Common myeloid progenitor, CD34-positive (primary cell): ENCODE results near the gene PSMG4.

Experiments
- CTCF ChIA-PET: fragments of 350-600 bp; sonication (Branson Sonifier 250); formaldehyde crosslinking; loops from one replicate; lab custom pipeline; 2021; ENCODE audit warnings: antibody characterized with exemption; lab: Charles Lee
- POLR2A ChIA-PET: fragments of 350-600 bp; sonication (Branson Sonifier 250); formaldehyde crosslinking; loops from one replicate; lab custom pipeline; 2021; ENCODE audit warnings: antibody characterized with exemption; lab: Charles Lee
- DNase-seq, 3 donors: peaks; one replicate each; pipeline versions ENCODE4 v3.0.0 to v3.0.0-alpha.2; 2013
- H3K27ac ChIP-seq, 2 experiments: 1 replicate in 1 of 2; 2 replicates in 1 of 2; pipeline ENCODE4 v1.7.0; 2013; ENCODE audit warnings: inconsistent platforms in 2 of 2, low read length in 2 of 2, mild to moderate bottlenecking in 2 of 2, low read depth in 1 of 2, moderate library complexity in 1 of 2; ENCODE audit not compliant: severe bottlenecking in 2 of 2, insufficient read depth in 1 of 2, poor library complexity in 1 of 2
- H3K27me3 ChIP-seq, 5 experiments: replicated peaks in 2 of 5; 1 replicate in 3 of 5; 2 replicates in 2 of 5; pipeline versions ENCODE4 v1.6.1 to v1.7.0; 2013; ENCODE audit warnings: low read length in 4 of 5, mild to moderate bottlenecking in 2 of 5, moderate library complexity in 2 of 5, inconsistent platforms in 1 of 5; ENCODE audit not compliant: insufficient read depth in 5 of 5, control insufficient read depth in 4 of 5
- H3K36me3 ChIP-seq, 4 experiments: 1 replicate in 2 of 4; 2 replicates in 2 of 4; pipeline versions ENCODE4 v1.6.1 to v1.7.0; 2013; ENCODE audit warnings: low read length in 3 of 4, control low read depth in 1 of 4, mild to moderate bottlenecking in 1 of 4; ENCODE audit not compliant: control insufficient read depth in 4 of 4, insufficient read depth in 4 of 4
- H3K4me1 ChIP-seq, 4 experiments: 1 replicate in 3 of 4; 2 replicates in 1 of 4; pipeline versions ENCODE4 v1.6.1 to v1.7.1; 2013; ENCODE audit warnings: low read length in 3 of 4, mild to moderate bottlenecking in 3 of 4, control low read depth in 1 of 4, inconsistent platforms in 1 of 4, moderate library complexity in 1 of 4; ENCODE audit not compliant: control insufficient read depth in 4 of 4, insufficient read depth in 4 of 4; ENCODE audit errors: control extremely low read depth in 1 of 4
- H3K4me3 ChIP-seq, 7 experiments: 1 replicate in 4 of 7; 2 replicates in 3 of 7; pipeline versions ENCODE4 v1.5.1 to v1.7.0; 2013; ENCODE audit warnings: mild to moderate bottlenecking in 7 of 7, low read length in 6 of 7, moderate library complexity in 6 of 7, inconsistent platforms in 2 of 7, low read depth in 2 of 7, control low read depth in 1 of 7; ENCODE audit not compliant: insufficient read depth in 4 of 7, control insufficient read depth in 1 of 7; ENCODE audit errors: extremely low read depth in 1 of 7
- H3K9me3 ChIP-seq, 5 experiments: 1 replicate in 4 of 5; 2 replicates in 1 of 5; pipeline versions ENCODE4 v1.6.1 to v1.7.1; 2013; ENCODE audit warnings: low read length in 4 of 5, mild to moderate bottlenecking in 2 of 5, inconsistent platforms in 1 of 5, low read depth in 1 of 5, moderate library complexity in 1 of 5; ENCODE audit not compliant: control insufficient read depth in 4 of 5, insufficient read depth in 2 of 5; ENCODE audit errors: control extremely low read depth in 1 of 5
- WGBS: methylation state at CpG from one replicate; pipeline ENCODE4 v1.1.5; 2013; ENCODE audit not compliant: insufficient coverage; 5-methylcytosine and 5-hydroxymethylcytosine counted together

PSMG4 gene

DNA sequence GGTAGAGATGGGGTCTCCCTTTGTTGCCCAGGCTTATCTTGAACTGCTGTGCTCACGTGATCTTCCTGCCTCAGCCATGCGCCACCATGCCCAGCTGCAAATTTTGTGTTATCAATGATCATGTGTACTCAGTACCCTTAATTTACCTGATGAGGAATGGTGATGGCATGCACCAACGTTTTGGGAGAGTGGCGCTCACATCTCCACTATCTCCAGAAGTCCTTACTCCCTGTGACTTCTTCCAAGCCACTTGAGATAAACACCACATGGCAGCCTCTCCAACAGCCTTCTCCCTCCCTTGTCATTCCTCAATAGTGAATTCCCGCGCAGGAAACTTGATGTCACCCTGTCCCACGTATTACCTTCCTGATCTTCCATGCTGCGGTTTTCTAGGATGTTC lies 58.1 kb downstream of the PSMG4 start:
- H3K4me3 ChIP-seq, result no peak overlapping the region
- H3K4me1 ChIP-seq, result no peaks in the 10 kb centered on the region
- CTCF ChIA-PET, result no interaction called here
- no peaks in the 10 kb centered on the region for H3K36me3 ChIP-seq
- no peak overlapping the region for H3K27ac ChIP-seq
- H3K9me3 ChIP-seq, result no peaks in the 10 kb centered on the region
- WGBS, result 96% methylated on average over 7 of the region's 8 CpGs
- POLR2A ChIA-PET, result no interaction called here
- DNase-seq, result no peak
- peaks cover 0 to 5% (median 0%) of the 10 kb centered on the region in 5 experiments for H3K27me3 ChIP-seq
